ENCODE data around the gene COL18A1.
"Not testable (repeated sequence)": the region's sequence is repeated elsewhere in the genome, so short reads cannot be mapped to it uniquely, and the experiment has no call there.

COL18A1 gene

GRCh38 chr21:45404730-45405270 is at the start of gene COL18A1:
COL18A1 (plus strand) TSS chr21:45405165; CDS start chr21:45405231, 66 bp downstream.
- DNase-seq (ENCODE audit: low spot score) = peak; percentile 86

GRCh38 chr21:45355573-45355972 is 49.4 kb upstream of the COL18A1 start:
- no peak for DNase-seq (ENCODE audit: low spot score)

- DNase-seq (ENCODE audit: low spot score) = no peak
These were observed 48.7 kb upstream of the COL18A1 start for GRCh38 chr21:45356251-45356650.

- DNase-seq (ENCODE audit: low spot score) = no peak
These were observed 48.1 kb upstream of the COL18A1 start for GRCh38 chr21:45356653-45357435.

GRCh38 chr21:45357436-45358260 is 47.3 kb upstream of the COL18A1 start:
- peak; percentile 37 for DNase-seq (ENCODE audit: low spot score)

- DNase-seq (ENCODE audit: low spot score) = no peak
These were observed 46.7 kb upstream of the COL18A1 start for GRCh38 chr21:45358261-45358670.

GRCh38 chr21:45358711-45359310 is 46.2 kb upstream of the COL18A1 start:
- DNase-seq (ENCODE audit: low spot score) = no peak

GRCh38 chr21:45359451-45360217 is 45.3 kb upstream of the COL18A1 start:
- no peak for DNase-seq (ENCODE audit: low spot score)

GRCh38 chr21:45361033-45361997 is 43.6 kb upstream of the COL18A1 start:
- no peak for DNase-seq (ENCODE audit: low spot score)

GRCh38 chr21:45362077-45362747 is 42.8 kb upstream of the COL18A1 start:
- DNase-seq (ENCODE audit: low spot score) = no peak

GRCh38 chr21:45362748-45363145 is 42.2 kb upstream of the COL18A1 start:
- no peak for DNase-seq (ENCODE audit: low spot score)

GRCh38 chr21:45363272-45363671 is 41.7 kb upstream of the COL18A1 start:
- not testable (repeated sequence) for DNase-seq (ENCODE audit: low spot score)

- DNase-seq (ENCODE audit: low spot score) = peak; percentile 93
These were observed 41.0 kb upstream of the COL18A1 start for GRCh38 chr21:45363921-45364467.

- DNase-seq (ENCODE audit: low spot score) = peak; percentile 60
These were observed 40.3 kb upstream of the COL18A1 start for GRCh38 chr21:45364468-45365185.

GRCh38 chr21:45365186-45365607 is 39.8 kb upstream of the COL18A1 start:
- no peak for DNase-seq (ENCODE audit: low spot score)

GRCh38 chr21:45365608-45366241 is 39.2 kb upstream of the COL18A1 start:
- DNase-seq (ENCODE audit: low spot score) = no peak

- DNase-seq (ENCODE audit: low spot score) = no peak
These were observed 38.5 kb upstream of the COL18A1 start for GRCh38 chr21:45366476-45366875.

- peak; percentile 82 for DNase-seq (ENCODE audit: low spot score)
These were observed 38.0 kb upstream of the COL18A1 start for GRCh38 chr21:45366931-45367401.
